GM18858 (cell line): Measurements from ENCODE around the gene SPDYE1.

ENCODE experiments used
- ATAC-seq: cut with Tn5 transposase; IDR thresholded peaks from one replicate; pipeline ENCODE4 v1.9.1; 2021; ENCODE audit not compliant: unreplicated experiment

The SPDYE1 gene

GRCh38 chr7:44042221-44042620 is 44.5 kb downstream of the SPDYE1 start:
- ATAC-seq = no peak

DNA sequence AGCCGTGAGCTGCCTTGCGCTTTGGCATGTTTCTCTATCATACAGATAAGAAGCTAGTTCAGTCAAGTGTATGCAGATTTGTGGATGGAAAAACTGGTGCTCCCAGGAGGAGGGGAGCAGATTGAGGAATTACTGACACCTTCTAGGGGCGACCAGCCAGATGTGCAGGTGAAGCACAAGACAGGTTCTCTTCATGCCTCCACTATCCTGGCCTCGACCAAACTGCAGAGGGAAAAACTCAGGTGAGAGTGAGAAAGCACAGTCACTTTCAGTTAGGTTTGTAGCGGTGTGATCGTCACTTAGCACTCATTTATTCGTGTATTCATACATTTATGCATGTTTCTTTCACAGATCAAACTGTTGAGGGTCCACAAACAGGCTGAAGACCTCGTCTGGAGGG is 46.2 kb downstream of the SPDYE1 start:
- ATAC-seq = no peak

GRCh38 chr7:44044315-44045225 is 46.9 kb downstream of the SPDYE1 start, which contains the start of gene DBNL:
DBNL (plus strand) TSS chr7:44044702; CDS start chr7:44044738, 36 bp downstream.
- ATAC-seq = peak; percentile 56

DNA sequence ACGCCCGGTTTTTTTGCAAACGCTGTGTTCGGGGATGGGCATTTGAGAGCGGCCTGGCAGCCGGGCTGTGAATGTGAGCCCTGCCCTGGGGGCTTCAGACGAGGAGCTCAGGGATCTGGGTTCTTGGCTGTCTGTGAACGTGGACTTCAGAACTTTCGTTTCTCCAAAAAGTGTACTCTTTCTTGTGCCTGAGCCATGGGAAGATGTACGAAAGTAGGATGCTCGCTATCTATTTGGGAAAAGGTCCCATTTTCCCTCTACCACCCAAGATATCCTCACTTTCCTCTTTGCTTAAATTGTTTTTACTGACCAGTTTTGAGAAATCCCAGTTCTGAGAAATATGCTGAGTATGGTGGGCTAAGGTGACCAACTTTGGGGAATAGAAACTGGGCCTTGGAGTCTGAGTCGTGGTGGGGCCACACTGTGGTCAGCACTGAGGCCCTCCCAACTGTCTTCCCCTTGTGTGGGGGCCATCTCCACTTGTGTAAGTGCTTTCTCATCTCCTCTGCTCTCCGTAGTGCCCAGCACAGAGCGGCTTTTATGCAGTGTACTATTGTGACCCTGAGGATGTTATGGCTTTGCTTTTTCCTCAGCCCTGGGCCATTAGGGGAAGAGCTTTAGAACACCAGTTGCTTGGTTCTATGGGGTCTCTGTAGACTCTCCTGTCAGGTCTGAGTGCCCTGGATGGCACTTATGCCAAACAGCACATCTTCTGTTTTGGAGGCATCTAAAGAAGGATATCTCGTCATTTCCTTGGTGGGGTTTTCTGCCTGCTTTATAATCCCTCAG is 47.7 kb downstream of the SPDYE1 start:
- ATAC-seq = no peak

- peak; percentile 50 for ATAC-seq
These were observed 48.8 kb downstream of the SPDYE1 start for GRCh38 chr7:44046321-44047061.

GRCh38 chr7:44048031-44048795 is 50.5 kb downstream of the SPDYE1 start:
- no peak for ATAC-seq

GRCh38 chr7:44050121-44050914 is 52.6 kb downstream of the SPDYE1 start:
- no peak for ATAC-seq

DNA sequence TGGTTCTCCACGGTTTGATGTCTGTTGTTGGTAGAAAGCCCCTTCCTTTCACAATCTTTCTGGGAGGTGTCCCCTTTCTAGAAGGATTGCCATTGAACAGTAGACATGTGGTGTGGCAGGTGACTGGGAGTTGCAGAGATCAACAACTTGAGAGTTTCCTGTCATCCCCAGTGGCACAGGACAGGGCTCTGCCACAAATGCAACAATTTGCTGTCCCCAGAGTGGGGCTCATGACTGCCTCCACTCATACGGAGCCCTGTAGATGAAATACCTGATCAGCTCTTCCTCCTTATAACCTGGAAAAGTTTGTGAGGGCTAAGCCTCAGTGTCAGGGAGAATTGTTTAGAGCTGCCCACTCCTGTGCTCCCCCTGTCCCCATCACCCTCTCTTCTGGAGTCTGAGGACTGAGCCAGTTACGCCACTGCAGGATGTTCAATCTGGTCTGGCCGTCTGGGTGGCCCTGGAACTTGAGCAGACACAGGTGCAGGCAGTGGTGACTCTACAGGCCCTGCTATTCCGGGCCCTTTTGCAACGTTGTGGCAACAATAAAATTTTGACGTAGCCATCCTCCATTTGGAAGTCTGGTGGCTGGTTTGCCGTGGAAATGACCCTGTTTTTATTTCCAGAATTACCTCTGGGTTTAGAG is 53.3 kb downstream of the SPDYE1 start:
- no peak for ATAC-seq

DNA sequence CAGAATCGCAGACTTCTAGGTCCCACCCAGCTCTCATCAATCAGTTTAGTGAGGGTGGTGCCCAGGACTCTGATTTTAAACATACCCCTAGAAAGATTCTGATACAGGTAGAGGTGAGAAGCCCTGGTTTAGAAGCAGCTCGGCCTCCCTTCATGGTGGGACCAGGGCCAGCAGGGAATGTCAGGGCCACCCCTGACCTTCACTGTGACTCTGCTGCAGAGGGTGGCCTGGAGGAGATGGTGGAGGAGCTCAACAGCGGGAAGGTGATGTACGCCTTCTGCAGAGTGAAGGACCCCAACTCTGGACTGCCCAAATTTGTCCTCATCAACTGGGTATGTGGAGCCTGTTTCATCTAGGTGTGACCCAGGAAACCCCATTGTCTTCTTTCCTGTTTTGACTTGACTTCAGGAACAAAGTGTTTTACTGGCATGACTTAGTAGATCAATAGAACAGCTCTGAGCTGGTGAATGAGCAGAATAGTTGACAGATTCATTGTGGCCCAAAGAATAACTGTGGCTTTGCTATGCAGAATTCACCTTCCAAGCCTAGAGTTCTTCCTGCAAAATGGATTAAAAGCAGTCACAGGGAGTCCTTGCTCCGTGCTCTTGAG is 54.0 kb downstream of the SPDYE1 start:
- ATAC-seq = no peak

DNA sequence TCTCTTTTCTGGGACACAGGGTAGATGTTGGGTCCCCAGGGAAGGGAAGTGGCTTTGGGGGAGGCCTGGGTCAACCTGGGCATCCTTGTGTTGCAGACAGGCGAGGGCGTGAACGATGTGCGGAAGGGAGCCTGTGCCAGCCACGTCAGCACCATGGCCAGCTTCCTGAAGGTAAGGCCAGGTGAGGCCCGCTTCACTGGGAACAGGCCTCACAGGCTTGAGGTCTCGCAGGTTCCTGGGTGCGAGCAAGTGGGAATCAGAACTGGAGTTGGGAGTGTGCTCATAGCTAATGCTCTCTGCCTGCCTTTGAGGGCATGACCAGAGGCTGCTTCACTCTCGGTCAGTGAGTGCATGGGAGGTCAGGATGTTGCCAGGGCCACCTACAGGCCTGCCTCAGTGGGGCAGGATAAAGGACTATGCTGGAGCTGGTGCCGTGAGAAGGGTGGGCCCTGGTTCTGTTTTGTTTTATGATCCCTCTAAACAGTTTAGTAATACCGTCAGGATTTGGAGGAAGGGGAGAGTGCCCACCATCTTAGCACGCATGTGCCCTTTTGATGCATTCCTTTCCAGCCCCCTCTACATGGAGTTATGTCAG is 55.2 kb downstream of the SPDYE1 start:
- ATAC-seq = no peak

DNA sequence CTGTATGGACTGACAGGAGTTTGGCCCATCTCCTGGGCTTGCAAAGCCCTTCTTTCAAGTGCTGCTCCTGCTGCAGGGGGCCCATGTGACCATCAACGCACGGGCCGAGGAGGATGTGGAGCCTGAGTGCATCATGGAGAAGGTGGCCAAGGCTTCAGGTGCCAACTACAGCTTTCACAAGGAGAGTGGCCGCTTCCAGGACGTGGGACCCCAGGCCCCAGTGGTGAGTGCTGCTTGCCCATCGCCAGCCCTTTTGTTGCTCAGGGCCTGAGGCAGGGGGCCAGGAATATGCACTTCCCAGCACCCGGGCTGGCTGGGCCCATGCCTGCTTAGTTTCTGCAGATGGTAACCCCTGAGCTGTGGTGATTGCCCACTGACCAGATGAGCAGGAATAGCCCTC is 59.0 kb downstream of the SPDYE1 start:
- ATAC-seq = no peak

- no peak for ATAC-seq
These were observed 59.6 kb downstream of the SPDYE1 start for GRCh38 chr7:44057181-44057848.

DNA sequence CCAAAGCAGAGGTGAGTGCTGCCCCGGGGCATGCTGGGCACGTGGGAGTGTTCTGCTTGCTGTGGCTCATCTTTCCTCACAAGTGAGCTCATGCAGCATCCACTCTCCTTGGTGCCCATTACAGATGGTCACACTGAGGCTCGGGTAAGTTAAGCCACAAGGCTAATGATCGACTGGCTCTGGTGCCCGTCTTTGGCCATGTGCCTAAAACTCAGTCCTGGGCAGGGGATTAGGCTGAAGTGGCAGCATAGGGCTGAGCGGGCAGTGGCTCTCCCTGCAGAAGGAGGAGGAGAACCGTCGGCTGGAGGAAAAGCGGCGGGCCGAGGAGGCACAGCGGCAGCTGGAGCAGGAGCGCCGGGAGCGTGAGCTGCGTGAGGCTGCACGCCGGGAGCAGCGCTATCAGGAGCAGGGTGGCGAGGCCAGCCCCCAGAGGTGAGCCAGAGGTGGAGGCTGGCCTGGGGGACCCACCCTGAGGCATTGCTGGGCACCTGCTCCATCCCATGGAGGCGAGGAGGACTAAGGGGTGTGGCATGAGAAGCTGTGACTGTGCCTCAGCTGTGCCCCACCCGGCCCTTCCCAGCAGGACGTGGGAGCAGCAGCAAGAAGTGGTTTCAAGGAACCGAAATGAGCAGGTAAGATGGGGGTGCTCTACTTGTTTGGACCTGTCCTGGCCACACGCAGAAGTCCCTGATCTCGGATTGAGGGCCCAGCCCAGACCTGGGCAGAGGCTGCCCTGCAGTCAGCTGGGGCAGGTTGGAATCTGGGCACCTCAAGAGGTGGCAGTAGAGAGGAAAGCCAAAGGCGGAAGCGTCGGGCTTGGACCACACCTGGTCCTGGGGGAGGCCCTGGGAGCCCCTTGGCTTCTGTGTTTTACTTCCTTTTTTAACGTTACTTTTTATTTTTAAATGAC is 60.4 kb downstream of the SPDYE1 start:
- no peak for ATAC-seq

DNA sequence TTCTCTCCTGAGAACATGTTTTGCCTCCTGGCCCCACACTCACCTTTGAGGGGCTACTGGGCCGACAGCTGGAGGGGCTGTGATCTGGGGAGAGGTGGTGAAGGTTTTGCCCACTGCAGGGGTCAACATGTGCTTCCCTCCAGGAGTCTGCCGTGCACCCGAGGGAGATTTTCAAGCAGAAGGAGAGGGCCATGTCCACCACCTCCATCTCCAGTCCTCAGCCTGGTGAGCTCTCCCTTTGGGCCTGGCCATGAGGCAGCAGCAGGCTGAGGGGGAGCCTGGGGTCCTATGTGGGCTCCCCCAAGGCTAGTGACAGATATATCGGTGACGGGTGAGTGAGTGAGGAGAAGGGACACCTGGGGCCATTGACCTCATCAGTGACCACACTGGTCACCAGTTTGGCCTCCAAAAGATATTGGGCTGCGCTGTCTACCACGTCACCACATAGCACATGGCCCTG is 61.1 kb downstream of the SPDYE1 start:
- ATAC-seq = no peak

GRCh38 chr7:44059219-44060090 is 61.8 kb downstream of the SPDYE1 start:
- peak; percentile 67 for ATAC-seq
